ENCODE measurements around the gene TLR7.

Gene TLR7

GRCh38 chrX:12867685-12868084, 813 bp downstream of the TLR7 start:
- no peaks in the 10 kb centered on the region for H3K9me3 ChIP-seq (ENCODE audit: control insufficient read depth in 2 of 2, low read length in 2 of 2)
- H3K9ac ChIP-seq (ENCODE audit: low read depth in 1 of 2, low read length in 2 of 2): no peak overlapping the region

GRCh38 chrX:12868747-12869146, 1.9 kb downstream of the TLR7 start:
- Histone ChIP-seq H3K27me3 (ENCODE audit: control insufficient read depth in 2 of 2, insufficient read depth in 2 of 2, low read length in 2 of 2) (peaks cover 0 to 2% of the 10 kb centered on the region in 2 donors), H3K4me3 (ENCODE audit: low read length in 2 of 2) (peak overlapping the region in 1 of 2 donors; percentile 46), H3K36me3 (ENCODE audit: control insufficient read depth in 2 of 2, insufficient read depth in 2 of 2, low read length in 2 of 2) (no peaks in the 10 kb centered on the region), H3K9ac (ENCODE audit: low read depth in 1 of 2, low read length in 2 of 2) (no peak overlapping the region), H3K4me1 (ENCODE audit: control insufficient read depth in 2 of 2, insufficient read depth in 2 of 2, low read length in 2 of 2) (no peaks in the 10 kb centered on the region), H3K27ac (ENCODE audit: low read depth in 2 of 2, low read length in 2 of 2) (peak overlapping the region in 1 of 2 donors; percentile 61), H3K9me3 (ENCODE audit: control insufficient read depth in 2 of 2, low read length in 2 of 2) (no peaks in the 10 kb centered on the region)

More at GRCh38 chrX:12867685-12868084, 813 bp downstream of the TLR7 start:
- Histone ChIP-seq H3K27me3 (ENCODE audit: control insufficient read depth in 2 of 2, insufficient read depth in 2 of 2, low read length in 2 of 2) (peaks cover 0 to 2% of the 10 kb centered on the region in 2 donors), H3K4me3 (ENCODE audit: low read length in 2 of 2) (peak overlapping the region in 1 of 2 donors; percentile 46), H3K4me1 (ENCODE audit: control insufficient read depth in 2 of 2, insufficient read depth in 2 of 2, low read length in 2 of 2) (no peaks in the 10 kb centered on the region), H3K27ac (ENCODE audit: low read depth in 2 of 2, low read length in 2 of 2) (peak overlapping the region in 1 of 2 donors; percentile 61), H3K36me3 (ENCODE audit: control insufficient read depth in 2 of 2, insufficient read depth in 2 of 2, low read length in 2 of 2) (no peaks in the 10 kb centered on the region)

- no peak overlapping the region for H3K27ac ChIP-seq (ENCODE audit: low read depth in 2 of 2, low read length in 2 of 2)
- no peak overlapping the region for H3K4me3 ChIP-seq (ENCODE audit: low read length in 2 of 2)
- no peaks in the 10 kb centered on the region for H3K36me3 ChIP-seq (ENCODE audit: control insufficient read depth in 2 of 2, insufficient read depth in 2 of 2, low read length in 2 of 2)
- no peak overlapping the region for H3K9ac ChIP-seq (ENCODE audit: low read depth in 1 of 2, low read length in 2 of 2)
- no peaks in the 10 kb centered on the region for H3K4me1 ChIP-seq (ENCODE audit: control insufficient read depth in 2 of 2, insufficient read depth in 2 of 2, low read length in 2 of 2)
- no peaks in the 10 kb centered on the region for H3K9me3 ChIP-seq (ENCODE audit: control insufficient read depth in 2 of 2, low read length in 2 of 2)
- H3K27me3 ChIP-seq (ENCODE audit: control insufficient read depth in 2 of 2, insufficient read depth in 2 of 2, low read length in 2 of 2): peaks cover 0 to 2% of the 10 kb centered on the region in 2 donors
Measured at GRCh38 chrX:12871257-12871656, 4.4 kb downstream of the TLR7 start.

- peaks cover 0 to 2% of the 10 kb centered on the region in 2 donors for H3K27me3 ChIP-seq (ENCODE audit: control insufficient read depth in 2 of 2, insufficient read depth in 2 of 2, low read length in 2 of 2)
- no peak overlapping the region for H3K4me3 ChIP-seq (ENCODE audit: low read length in 2 of 2)
- H3K9me3 ChIP-seq (ENCODE audit: control insufficient read depth in 2 of 2, low read length in 2 of 2): no peaks in the 10 kb centered on the region
- no peaks in the 10 kb centered on the region for H3K36me3 ChIP-seq (ENCODE audit: control insufficient read depth in 2 of 2, insufficient read depth in 2 of 2, low read length in 2 of 2)
- H3K27ac ChIP-seq (ENCODE audit: low read depth in 2 of 2, low read length in 2 of 2): no peak overlapping the region
- H3K9ac ChIP-seq (ENCODE audit: low read depth in 1 of 2, low read length in 2 of 2): no peak overlapping the region
- H3K4me1 ChIP-seq (ENCODE audit: control insufficient read depth in 2 of 2, insufficient read depth in 2 of 2, low read length in 2 of 2): no peaks in the 10 kb centered on the region
Measured at GRCh38 chrX:12872741-12873140, 5.9 kb downstream of the TLR7 start.

- no peaks in the 10 kb centered on the region for H3K4me1 ChIP-seq (ENCODE audit: control insufficient read depth in 2 of 2, insufficient read depth in 2 of 2, low read length in 2 of 2)
- no peaks in the 10 kb centered on the region for H3K9me3 ChIP-seq (ENCODE audit: control insufficient read depth in 2 of 2, low read length in 2 of 2)
- no peak overlapping the region for H3K9ac ChIP-seq (ENCODE audit: low read depth in 1 of 2, low read length in 2 of 2)
- no peak overlapping the region for H3K27ac ChIP-seq (ENCODE audit: low read depth in 2 of 2, low read length in 2 of 2)
- H3K36me3 ChIP-seq (ENCODE audit: control insufficient read depth in 2 of 2, insufficient read depth in 2 of 2, low read length in 2 of 2): no peaks in the 10 kb centered on the region
- peaks cover 0 to 2% of the 10 kb centered on the region in 2 donors for H3K27me3 ChIP-seq (ENCODE audit: control insufficient read depth in 2 of 2, insufficient read depth in 2 of 2, low read length in 2 of 2)
- no peak overlapping the region for H3K4me3 ChIP-seq (ENCODE audit: low read length in 2 of 2)
Measured at GRCh38 chrX:12874581-12874980, 7.7 kb downstream of the TLR7 start.

GRCh38 chrX:12877386-12877785, 10.5 kb downstream of the TLR7 start:
- Histone ChIP-seq H3K9me3 (ENCODE audit: control insufficient read depth in 2 of 2, low read length in 2 of 2) (no peaks in the 10 kb centered on the region), H3K9ac (ENCODE audit: low read depth in 1 of 2, low read length in 2 of 2) (no peak overlapping the region), H3K27ac (ENCODE audit: low read depth in 2 of 2, low read length in 2 of 2) (no peak overlapping the region), H3K27me3 (ENCODE audit: control insufficient read depth in 2 of 2, insufficient read depth in 2 of 2, low read length in 2 of 2) (peaks cover 0 to 2% of the 10 kb centered on the region in 2 donors), H3K36me3 (ENCODE audit: control insufficient read depth in 2 of 2, insufficient read depth in 2 of 2, low read length in 2 of 2) (no peaks in the 10 kb centered on the region), H3K4me1 (ENCODE audit: control insufficient read depth in 2 of 2, insufficient read depth in 2 of 2, low read length in 2 of 2) (no peaks in the 10 kb centered on the region), H3K4me3 (ENCODE audit: low read length in 2 of 2) (no peak overlapping the region)

- no peak overlapping the region for H3K27ac ChIP-seq (ENCODE audit: low read depth in 2 of 2, low read length in 2 of 2)
- no peaks in the 10 kb centered on the region for H3K4me1 ChIP-seq (ENCODE audit: control insufficient read depth in 2 of 2, insufficient read depth in 2 of 2, low read length in 2 of 2)
- H3K36me3 ChIP-seq (ENCODE audit: control insufficient read depth in 2 of 2, insufficient read depth in 2 of 2, low read length in 2 of 2): no peaks in the 10 kb centered on the region
- H3K27me3 ChIP-seq (ENCODE audit: control insufficient read depth in 2 of 2, insufficient read depth in 2 of 2, low read length in 2 of 2): peaks cover 5 to 6% of the 10 kb centered on the region in 2 donors
- no peak overlapping the region for H3K4me3 ChIP-seq (ENCODE audit: low read length in 2 of 2)
- no peaks in the 10 kb centered on the region for H3K9me3 ChIP-seq (ENCODE audit: control insufficient read depth in 2 of 2, low read length in 2 of 2)
- no peak overlapping the region for H3K9ac ChIP-seq (ENCODE audit: low read depth in 1 of 2, low read length in 2 of 2)
Measured at GRCh38 chrX:12878536-12878935, 11.7 kb downstream of the TLR7 start.

- no peaks in the 10 kb centered on the region for H3K9me3 ChIP-seq (ENCODE audit: control insufficient read depth in 2 of 2, low read length in 2 of 2)
- no peak overlapping the region for H3K9ac ChIP-seq (ENCODE audit: low read depth in 1 of 2, low read length in 2 of 2)
- peaks cover 6 to 13% of the 10 kb centered on the region in 2 donors for H3K27me3 ChIP-seq (ENCODE audit: control insufficient read depth in 2 of 2, insufficient read depth in 2 of 2, low read length in 2 of 2)
- H3K36me3 ChIP-seq (ENCODE audit: control insufficient read depth in 2 of 2, insufficient read depth in 2 of 2, low read length in 2 of 2): no peaks in the 10 kb centered on the region
- no peak overlapping the region for H3K27ac ChIP-seq (ENCODE audit: low read depth in 2 of 2, low read length in 2 of 2)
- no peak overlapping the region for H3K4me3 ChIP-seq (ENCODE audit: low read length in 2 of 2)
- no peaks in the 10 kb centered on the region for H3K4me1 ChIP-seq (ENCODE audit: control insufficient read depth in 2 of 2, insufficient read depth in 2 of 2, low read length in 2 of 2)
Measured at GRCh38 chrX:12881914-12882313, 15.0 kb downstream of the TLR7 start.

- Histone ChIP-seq H3K4me3 (ENCODE audit: low read length in 2 of 2) (no peak overlapping the region), H3K27me3 (ENCODE audit: control insufficient read depth in 2 of 2, insufficient read depth in 2 of 2, low read length in 2 of 2) (peaks cover 4 to 13% of the 10 kb centered on the region in 2 donors)
Measured at GRCh38 chrX:12885508-12885907, 18.6 kb downstream of the TLR7 start.

GRCh38 chrX:12886545-12886944, 19.7 kb downstream of the TLR7 start:
- H3K9me3 ChIP-seq (ENCODE audit: control insufficient read depth in 2 of 2, low read length in 2 of 2): no peaks in the 10 kb centered on the region
- no peaks in the 10 kb centered on the region for H3K36me3 ChIP-seq (ENCODE audit: control insufficient read depth in 2 of 2, insufficient read depth in 2 of 2, low read length in 2 of 2)
- H3K27me3 ChIP-seq (ENCODE audit: control insufficient read depth in 2 of 2, insufficient read depth in 2 of 2, low read length in 2 of 2): peaks cover 4 to 13% of the 10 kb centered on the region in 2 donors
- no peak overlapping the region for H3K9ac ChIP-seq (ENCODE audit: low read depth in 1 of 2, low read length in 2 of 2)
- H3K27ac ChIP-seq (ENCODE audit: low read depth in 2 of 2, low read length in 2 of 2): no peak overlapping the region
- no peak overlapping the region for H3K4me3 ChIP-seq (ENCODE audit: low read length in 2 of 2)
- peaks cover 0 to 5% of the 10 kb centered on the region in 2 donors for H3K4me1 ChIP-seq (ENCODE audit: control insufficient read depth in 2 of 2, insufficient read depth in 2 of 2, low read length in 2 of 2)

More at GRCh38 chrX:12885508-12885907, 18.6 kb downstream of the TLR7 start:
- no peaks in the 10 kb centered on the region for H3K36me3 ChIP-seq (ENCODE audit: control insufficient read depth in 2 of 2, insufficient read depth in 2 of 2, low read length in 2 of 2)
- H3K27ac ChIP-seq (ENCODE audit: low read depth in 2 of 2, low read length in 2 of 2): no peak overlapping the region
- no peaks in the 10 kb centered on the region for H3K9me3 ChIP-seq (ENCODE audit: control insufficient read depth in 2 of 2, low read length in 2 of 2)
- H3K9ac ChIP-seq (ENCODE audit: low read depth in 1 of 2, low read length in 2 of 2): no peak overlapping the region
- no peaks in the 10 kb centered on the region for H3K4me1 ChIP-seq (ENCODE audit: control insufficient read depth in 2 of 2, insufficient read depth in 2 of 2, low read length in 2 of 2)

GRCh38 chrX:12887141-12887540, 20.3 kb downstream of the TLR7 start:
- H3K9me3 ChIP-seq (ENCODE audit: control insufficient read depth in 2 of 2, low read length in 2 of 2): no peaks in the 10 kb centered on the region
- no peak overlapping the region for H3K9ac ChIP-seq (ENCODE audit: low read depth in 1 of 2, low read length in 2 of 2)
- H3K36me3 ChIP-seq (ENCODE audit: control insufficient read depth in 2 of 2, insufficient read depth in 2 of 2, low read length in 2 of 2): no peaks in the 10 kb centered on the region
- H3K27ac ChIP-seq (ENCODE audit: low read depth in 2 of 2, low read length in 2 of 2): no peak overlapping the region
- H3K27me3 ChIP-seq (ENCODE audit: control insufficient read depth in 2 of 2, insufficient read depth in 2 of 2, low read length in 2 of 2): peaks cover 4 to 13% of the 10 kb centered on the region in 2 donors
- H3K4me1 ChIP-seq (ENCODE audit: control insufficient read depth in 2 of 2, insufficient read depth in 2 of 2, low read length in 2 of 2): peaks cover 0 to 5% of the 10 kb centered on the region in 2 donors
- H3K4me3 ChIP-seq (ENCODE audit: low read length in 2 of 2): no peak overlapping the region

All from mucosa of rectum (tissue), 2 donors.